HepG2 (cell line): ENCODE data around the gene HSF2BP. TPM values are rescaled to one million over a fixed set of nuclear protein-coding genes. Genes with fewer than 3 reads are reported as not detected.

Source experiments
- ATAC-seq: fragments of 200-7000 bp; cut with Tn5 transposase; 3 replicates; pipeline ENCODE4 v1.9.1; 2020; ENCODE audit warnings: mild to moderate bottlenecking, moderate library complexity
- BruUV-seq: library from RNA; stranded (reverse); fragments of 400-500 nt; replicated peaks from 2 replicates; lab custom pipeline; 2021; lab: Mats Ljungman, UMichigan
- CTCF ChIA-PET: fragments of 300-600 bp; formaldehyde crosslinking; extraction: SDS; loops from one replicate; lab custom pipeline; 2021; ENCODE audit warnings: low total read pairs, inconsistent platforms, low intra/inter-chr PET ratio; lab: Yijun Ruan, JAX
- POLR2A ChIA-PET: fragments of 350-600 bp; sonication (Branson Sonifier 250); formaldehyde crosslinking; loops from one replicate; lab custom pipeline; 2020; ENCODE audit warnings: antibody characterized with exemption, inconsistent platforms; lab: Yijun Ruan, JAX
- DNase-seq: peaks from one replicate; pipeline ENCODE4 v3.0.0-alpha.2; 2015; ENCODE audit warnings: low spot score
- FAIRE-seq: peaks from 3 replicates; lab custom pipeline; 2011; peaks lifted over from hg19 to GRCh38; lab: Jason Lieb, UNC
- H2AFZ ChIP-seq: one replicate; pipeline ENCODE4 v1.6.1; 2011; ENCODE audit warnings: low read length, inconsistent platforms
- H3K27ac ChIP-seq: fragments of 300-600 bp; 3 replicates; pipeline ENCODE4 v1.8.0; 2011; ENCODE audit warnings: mixed run types, mild to moderate bottlenecking, mixed read lengths, low read length, inconsistent platforms; ENCODE audit not compliant: insufficient read depth; ENCODE audit errors: extremely low read length
- H3K27me3 ChIP-seq, 2 experiments: fragments of 200-600 bp in 1 of 2; 2 replicates in 1 of 2; 3 replicates in 1 of 2; pipeline versions ENCODE4 v1.6.0 to v1.8.0; 2011; ENCODE audit warnings: low read length in 2 of 2, mild to moderate bottlenecking in 2 of 2, moderate library complexity in 2 of 2, inconsistent platforms in 1 of 2; ENCODE audit not compliant: insufficient read depth in 2 of 2, control insufficient read depth in 1 of 2
- H3K36me3 ChIP-seq, 2 experiments: fragments of 200-600 bp in 1 of 2; replicated peaks in 1 of 2; 2 replicates in 1 of 2; 3 replicates in 1 of 2; pipeline versions ENCODE4 v1.5.1 to v1.8.0; 2011; ENCODE audit warnings: low read length in 2 of 2, inconsistent platforms in 1 of 2; ENCODE audit not compliant: insufficient read depth in 2 of 2, control insufficient read depth in 1 of 2
- H3K4me1 ChIP-seq: 2 replicates; pipeline ENCODE4 v1.5.1; 2012; ENCODE audit warnings: low read length, inconsistent platforms; ENCODE audit not compliant: insufficient read depth
- H3K4me2 ChIP-seq: 2 replicates; pipeline ENCODE4 v1.6.0; 2011; ENCODE audit warnings: low read depth, low read length, inconsistent platforms
- H3K4me3 ChIP-seq, 3 experiments: fragments of 200-600 bp in 1 of 3; sonication (generic), shearing (Covaris generic) in 1 of 3; replicated peaks in 1 of 3; 2 replicates each; pipeline ENCODE4 v1.5.1; 2011 to 2016; ENCODE audit warnings: low read length in 3 of 3, inconsistent platforms in 2 of 3, low read depth in 2 of 3, mild to moderate bottlenecking in 2 of 3, control low read depth in 1 of 3, mixed read lengths in 1 of 3; ENCODE audit not compliant: insufficient read depth in 1 of 3
- H3K79me2 ChIP-seq: one replicate; pipeline ENCODE4 v1.6.1; 2011; ENCODE audit warnings: low read length, inconsistent platforms; ENCODE audit not compliant: insufficient read depth
- H3K9ac ChIP-seq: 2 replicates; pipeline ENCODE4 v1.6.0; 2011; ENCODE audit warnings: mild to moderate bottlenecking, low read depth, low read length, inconsistent platforms; ENCODE audit not compliant: insufficient read depth
- H3K9me3 ChIP-seq: 2 replicates; pipeline ENCODE4 v1.5.1; 2012; ENCODE audit warnings: mild to moderate bottlenecking, low read length
- H4K20me1 ChIP-seq: 2 replicates; pipeline ENCODE4 v1.6.0; 2011; ENCODE audit warnings: inconsistent platforms, mild to moderate bottlenecking, low read length, moderate library complexity; ENCODE audit not compliant: insufficient read depth
- MTF1 ChIP-seq: sonication (generic); formaldehyde crosslinking; IDR thresholded peaks from 2 replicates; pipeline ENCODE4 v1.5.0; 2020; ENCODE audit warnings: missing genetic modification reagents
- MYNN ChIP-seq: sonication (generic); formaldehyde crosslinking; IDR thresholded peaks from 2 replicates; pipeline ENCODE4 v1.4.0; 2020; ENCODE audit warnings: mild to moderate bottlenecking, low read depth, missing genetic modification reagents
- POGZ ChIP-seq: sonication (generic); formaldehyde crosslinking; IDR thresholded peaks from 2 replicates; pipeline ENCODE4 v1.4.0; 2020; ENCODE audit warnings: mild to moderate bottlenecking, missing genetic modification reagents
- SMAD3 ChIP-seq: sonication (generic); formaldehyde crosslinking; IDR thresholded peaks from 2 replicates; pipeline ENCODE4 v1.4.0; 2020; ENCODE audit warnings: missing genetic modification reagents
- ZNF30 ChIP-seq: sonication (generic); formaldehyde crosslinking; IDR thresholded peaks from 2 replicates; pipeline ENCODE4 v1.5.0; 2020; ENCODE audit warnings: mild to moderate bottlenecking, missing genetic modification reagents
- WGBS: methylation state at CpG from one replicate; pipeline ENCODE4 v1.1.6; 2017; ENCODE audit warnings: low lambda C conversion rate; 5-methylcytosine and 5-hydroxymethylcytosine counted together
- in situ Hi-C: cut with HindIII; loops from 2 replicates; pipeline ENCODE4 v1.10.0; 2017; ENCODE audit warnings: low pct_unique_long_range_greater_than_20kb; ENCODE audit not compliant: extremely low pct_ligation_motif_present
- intact Hi-C: fragments of 100-400 bp; cut with micrococcal nuclease; formaldehyde crosslinking; loops from one replicate; pipeline ENCODE4 v1.10.0; 2022; ENCODE audit not compliant: unreplicated experiment
- polyA plus RNA-seq, 8 experiments: library from polyadenylated mRNA; depleted of rRNA in 3 of 8; stranded (reverse) in 7 of 8; unstranded in 1 of 8; fragments of >200 nt; fragmentation: Illumina TruSeq in 4 of 8; extraction: Trizol in 4 of 8; gene quantifications; 2 replicates each; pipeline versions ENCODE4 v1.2.1 to v1.2.3, GENCODE V29; 2011 to 2016; ENCODE audit warnings: low read depth in 4 of 8, missing spikeins in 1 of 8, mixed read lengths in 1 of 8; ENCODE audit not compliant: insufficient read depth in 1 of 8
- total RNA-seq, 5 experiments: library from RNA; depleted of rRNA; stranded (reverse); fragments of >200 nt; fragmentation: Illumina TruSeq; extraction: Trizol; gene quantifications; 2 replicates each; pipeline ENCODE4 v1.2.3, GENCODE V29; 2016; ENCODE audit warnings: low read depth in 1 of 5
- TF ChIP-seq, protein P1 (sequence below): sonication (generic); formaldehyde crosslinking; IDR thresholded peaks from 2 replicates; pipeline ENCODE4 v1.8.1; 2022; ENCODE audit warnings: low read depth, mild to moderate bottlenecking, missing genetic modification reagents
- TF ChIP-seq, protein P2 (sequence below): sonication (generic); formaldehyde crosslinking; IDR thresholded peaks from 2 replicates; pipeline ENCODE4 v1.9.0; 2022; ENCODE audit warnings: low read depth, missing genetic modification reagents
- TF ChIP-seq, protein P3 (sequence below), 2 experiments: IDR thresholded peaks; 2 replicates each; pipeline ENCODE4 v1.6.1; 2011 to 2012; ENCODE audit warnings: low read length in 2 of 2, borderline replicate concordance in 1 of 2, low read depth in 1 of 2, mild to moderate bottlenecking in 1 of 2, moderate library complexity in 1 of 2

The HSF2BP gene
- total and polyA plus RNA-seq, 2 of the 13 experiments (the other 11 are each of a cell fraction or from before 2014, with no cell fraction given), result 0.67 to 2.2 TPM

DNA sequence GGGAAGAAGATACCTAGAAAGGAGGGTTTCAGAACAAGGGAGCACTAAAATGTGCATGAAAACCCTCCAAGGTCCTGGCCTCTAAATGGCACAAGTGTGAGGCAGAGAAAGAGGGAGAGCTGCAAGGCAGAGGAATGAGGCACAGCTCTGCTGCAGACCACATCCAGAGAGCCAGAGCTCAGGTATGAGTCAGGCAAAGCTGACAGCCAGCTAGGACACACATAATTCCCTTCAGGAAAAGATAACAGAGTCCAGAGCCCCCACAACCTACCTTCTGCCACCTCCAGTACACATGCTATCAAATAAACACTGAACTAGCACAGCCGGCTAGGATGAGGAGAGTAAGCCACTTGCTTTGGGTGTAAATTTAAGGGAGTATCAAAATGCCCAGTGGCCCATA is 62.2 kb downstream of the HSF2BP start (continued):
- TF ChIP-seq ZNF30 (CRISPR knock-in tag) (no peak), SMAD3 (CRISPR knock-in tag) (no peak)

DNA sequence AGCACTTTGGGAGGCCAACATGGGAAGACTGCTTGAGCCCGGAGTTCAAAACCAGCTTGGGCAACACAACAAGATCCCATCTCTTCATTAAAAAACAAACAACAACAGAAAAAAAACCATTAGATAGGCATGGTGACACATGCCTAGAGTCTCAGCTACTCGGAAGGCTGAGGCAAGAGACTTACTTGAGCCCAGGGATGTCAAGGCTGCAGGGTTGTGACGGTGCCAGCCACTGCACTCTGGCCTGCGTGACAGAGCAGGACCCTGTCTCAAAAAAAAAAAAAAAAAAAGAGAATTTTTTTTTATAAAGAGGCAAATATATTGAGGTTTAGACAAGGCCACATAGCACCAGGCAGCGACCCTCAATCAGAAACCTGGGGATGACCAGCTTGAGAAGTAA is 62.7 kb downstream of the HSF2BP start:
- no peak overlapping the region for H3K9ac ChIP-seq
- no peak; the same call in 2 of the 3 replicates for ATAC-seq
- no peaks in the 10 kb centered on the region for H3K79me2 ChIP-seq
- DNase-seq, result no peak
- intact Hi-C loops, result no loop called here
- TF ChIP-seq MTF1 (CRISPR knock-in tag) (no peak), MYNN (CRISPR knock-in tag) (no peak), POGZ (no peak)
- TF ChIP-seq, protein P1, sequence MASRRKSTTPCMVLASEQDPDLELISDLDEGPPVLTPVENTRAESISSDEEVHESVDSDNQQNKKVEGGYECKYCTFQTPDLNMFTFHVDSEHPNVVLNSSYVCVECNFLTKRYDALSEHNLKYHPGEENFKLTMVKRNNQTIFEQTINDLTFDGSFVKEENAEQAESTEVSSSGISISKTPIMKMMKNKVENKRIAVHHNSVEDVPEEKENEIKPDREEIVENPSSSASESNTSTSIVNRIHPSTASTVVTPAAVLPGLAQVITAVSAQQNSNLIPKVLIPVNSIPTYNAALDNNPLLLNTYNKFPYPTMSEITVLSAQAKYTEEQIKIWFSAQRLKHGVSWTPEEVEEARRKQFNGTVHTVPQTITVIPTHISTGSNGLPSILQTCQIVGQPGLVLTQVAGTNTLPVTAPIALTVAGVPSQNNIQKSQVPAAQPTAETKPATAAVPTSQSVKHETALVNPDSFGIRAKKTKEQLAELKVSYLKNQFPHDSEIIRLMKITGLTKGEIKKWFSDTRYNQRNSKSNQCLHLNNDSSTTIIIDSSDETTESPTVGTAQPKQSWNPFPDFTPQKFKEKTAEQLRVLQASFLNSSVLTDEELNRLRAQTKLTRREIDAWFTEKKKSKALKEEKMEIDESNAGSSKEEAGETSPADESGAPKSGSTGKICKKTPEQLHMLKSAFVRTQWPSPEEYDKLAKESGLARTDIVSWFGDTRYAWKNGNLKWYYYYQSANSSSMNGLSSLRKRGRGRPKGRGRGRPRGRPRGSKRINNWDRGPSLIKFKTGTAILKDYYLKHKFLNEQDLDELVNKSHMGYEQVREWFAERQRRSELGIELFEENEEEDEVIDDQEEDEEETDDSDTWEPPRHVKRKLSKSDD, result no peak
- TF ChIP-seq, protein P2, sequence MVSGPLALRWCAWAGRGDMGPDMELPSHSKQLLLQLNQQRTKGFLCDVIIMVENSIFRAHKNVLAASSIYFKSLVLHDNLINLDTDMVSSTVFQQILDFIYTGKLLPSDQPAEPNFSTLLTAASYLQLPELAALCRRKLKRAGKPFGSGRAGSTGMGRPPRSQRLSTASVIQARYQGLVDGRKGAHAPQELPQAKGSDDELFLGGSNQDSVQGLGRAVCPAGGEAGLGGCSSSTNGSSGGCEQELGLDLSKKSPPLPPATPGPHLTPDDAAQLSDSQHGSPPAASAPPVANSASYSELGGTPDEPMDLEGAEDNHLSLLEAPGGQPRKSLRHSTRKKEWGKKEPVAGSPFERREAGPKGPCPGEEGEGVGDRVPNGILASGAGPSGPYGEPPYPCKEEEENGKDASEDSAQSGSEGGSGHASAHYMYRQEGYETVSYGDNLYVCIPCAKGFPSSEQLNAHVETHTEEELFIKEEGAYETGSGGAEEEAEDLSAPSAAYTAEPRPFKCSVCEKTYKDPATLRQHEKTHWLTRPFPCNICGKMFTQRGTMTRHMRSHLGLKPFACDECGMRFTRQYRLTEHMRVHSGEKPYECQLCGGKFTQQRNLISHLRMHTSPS (CRISPR knock-in tag), result no peak
- TF ChIP-seq, protein P3, sequence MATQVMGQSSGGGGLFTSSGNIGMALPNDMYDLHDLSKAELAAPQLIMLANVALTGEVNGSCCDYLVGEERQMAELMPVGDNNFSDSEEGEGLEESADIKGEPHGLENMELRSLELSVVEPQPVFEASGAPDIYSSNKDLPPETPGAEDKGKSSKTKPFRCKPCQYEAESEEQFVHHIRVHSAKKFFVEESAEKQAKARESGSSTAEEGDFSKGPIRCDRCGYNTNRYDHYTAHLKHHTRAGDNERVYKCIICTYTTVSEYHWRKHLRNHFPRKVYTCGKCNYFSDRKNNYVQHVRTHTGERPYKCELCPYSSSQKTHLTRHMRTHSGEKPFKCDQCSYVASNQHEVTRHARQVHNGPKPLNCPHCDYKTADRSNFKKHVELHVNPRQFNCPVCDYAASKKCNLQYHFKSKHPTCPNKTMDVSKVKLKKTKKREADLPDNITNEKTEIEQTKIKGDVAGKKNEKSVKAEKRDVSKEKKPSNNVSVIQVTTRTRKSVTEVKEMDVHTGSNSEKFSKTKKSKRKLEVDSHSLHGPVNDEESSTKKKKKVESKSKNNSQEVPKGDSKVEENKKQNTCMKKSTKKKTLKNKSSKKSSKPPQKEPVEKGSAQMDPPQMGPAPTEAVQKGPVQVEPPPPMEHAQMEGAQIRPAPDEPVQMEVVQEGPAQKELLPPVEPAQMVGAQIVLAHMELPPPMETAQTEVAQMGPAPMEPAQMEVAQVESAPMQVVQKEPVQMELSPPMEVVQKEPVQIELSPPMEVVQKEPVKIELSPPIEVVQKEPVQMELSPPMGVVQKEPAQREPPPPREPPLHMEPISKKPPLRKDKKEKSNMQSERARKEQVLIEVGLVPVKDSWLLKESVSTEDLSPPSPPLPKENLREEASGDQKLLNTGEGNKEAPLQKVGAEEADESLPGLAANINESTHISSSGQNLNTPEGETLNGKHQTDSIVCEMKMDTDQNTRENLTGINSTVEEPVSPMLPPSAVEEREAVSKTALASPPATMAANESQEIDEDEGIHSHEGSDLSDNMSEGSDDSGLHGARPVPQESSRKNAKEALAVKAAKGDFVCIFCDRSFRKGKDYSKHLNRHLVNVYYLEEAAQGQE (IDR thresholded peaks at IDR 0.05; ENCODE audit: borderline replicate concordance in 1 of 2, low read depth in 1 of 2, low read length in 2 of 2), result no peak
- no peak overlapping the region for H3K4me2 ChIP-seq
- WGBS, result 89% methylated on average over 5 of the region's 5 CpGs
- ChIA-PET POLR2A (interaction anchor here (0.6 to 0.9 kb wide), 4 partner anchors 8 to 660 kb away, joined by 3 to 7 read pairs (median 4); no protein-coding TSS in a partner anchor), CTCF (no interaction called here)
- no peaks in the 10 kb centered on the region for H3K36me3 ChIP-seq
- H2AFZ ChIP-seq, result no peak overlapping the region
- no peak overlapping the region for H3K4me3 ChIP-seq
- no peaks in the 10 kb centered on the region for H4K20me1 ChIP-seq
- no peak for FAIRE-seq
- in situ Hi-C loops, result no loop called here
- peaks cover 44% of the 10 kb centered on the region for H3K4me1 ChIP-seq
- no peaks in the 10 kb centered on the region; a peak in 1 of 5 replicates for H3K27me3 ChIP-seq
- H3K9me3 ChIP-seq, result no peaks in the 10 kb centered on the region
- H3K27ac ChIP-seq, result peak overlapping the region; percentile 23
- BruUV-seq, result no TSS peak
